Muscle of back (tissue), 11 donors: ENCODE measurements around the gene TTC28. TPM values are rescaled to one million over a fixed set of nuclear protein-coding genes. Genes with fewer than 3 reads are reported as not detected.

Experiments
- DNase-seq, 3 donors: peaks; one replicate each; pipeline versions ENCODE4 v3.0.0 to v3.0.0-alpha.2; 2013
- polyA plus RNA-seq, 10 donors: library from polyadenylated mRNA; unstranded; fragments of 120-200 nt; gene quantifications; one replicate each; pipeline ENCODE4 v1.2.1, GENCODE V29; 2013; ENCODE audit not compliant: insufficient read length in 10 of 10

Gene TTC28
- polyA plus RNA-seq, 10 donors: 21.0 to 29.9 (median 24.9) TPM

DNA sequence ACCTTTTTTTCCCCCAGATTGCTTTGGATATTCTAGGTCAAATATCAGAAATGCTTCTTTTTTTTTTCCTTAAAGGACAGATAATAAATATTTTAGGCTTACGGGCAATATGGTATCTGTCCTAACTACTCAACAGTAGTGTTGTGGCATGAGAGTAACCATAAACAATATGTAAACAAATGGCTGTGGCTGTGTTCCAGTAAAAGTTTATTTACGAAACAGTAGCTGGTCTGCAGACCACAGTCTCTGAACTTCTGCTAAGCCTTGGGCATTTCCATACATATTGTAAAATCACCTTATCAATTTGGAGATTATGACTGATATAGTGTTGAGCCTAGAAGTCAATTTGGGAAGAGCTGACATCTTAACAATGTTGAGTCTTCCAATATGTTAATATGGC is 621.6 kb downstream of the TTC28 start:
- DNase-seq: no peak

DNA sequence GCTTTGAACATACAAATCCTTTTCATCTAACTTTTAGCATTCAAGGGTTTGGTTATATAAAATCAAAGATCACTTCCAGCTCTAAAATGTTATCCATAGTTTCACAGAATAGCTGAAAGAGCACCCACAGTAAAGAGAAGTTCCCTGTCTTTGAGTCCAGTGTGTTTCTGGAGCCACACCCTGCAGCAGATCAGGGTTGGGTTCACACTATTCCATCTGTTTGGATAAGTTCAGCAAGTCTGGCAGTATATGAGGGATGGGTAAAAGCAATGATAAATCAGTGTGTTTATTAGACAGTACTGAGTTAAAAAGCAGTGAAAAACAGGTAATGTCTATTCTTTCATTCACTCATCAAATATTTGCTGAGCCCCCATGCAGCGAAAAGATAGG is 624.8 kb downstream of the TTC28 start:
- DNase-seq: no peak

DNA sequence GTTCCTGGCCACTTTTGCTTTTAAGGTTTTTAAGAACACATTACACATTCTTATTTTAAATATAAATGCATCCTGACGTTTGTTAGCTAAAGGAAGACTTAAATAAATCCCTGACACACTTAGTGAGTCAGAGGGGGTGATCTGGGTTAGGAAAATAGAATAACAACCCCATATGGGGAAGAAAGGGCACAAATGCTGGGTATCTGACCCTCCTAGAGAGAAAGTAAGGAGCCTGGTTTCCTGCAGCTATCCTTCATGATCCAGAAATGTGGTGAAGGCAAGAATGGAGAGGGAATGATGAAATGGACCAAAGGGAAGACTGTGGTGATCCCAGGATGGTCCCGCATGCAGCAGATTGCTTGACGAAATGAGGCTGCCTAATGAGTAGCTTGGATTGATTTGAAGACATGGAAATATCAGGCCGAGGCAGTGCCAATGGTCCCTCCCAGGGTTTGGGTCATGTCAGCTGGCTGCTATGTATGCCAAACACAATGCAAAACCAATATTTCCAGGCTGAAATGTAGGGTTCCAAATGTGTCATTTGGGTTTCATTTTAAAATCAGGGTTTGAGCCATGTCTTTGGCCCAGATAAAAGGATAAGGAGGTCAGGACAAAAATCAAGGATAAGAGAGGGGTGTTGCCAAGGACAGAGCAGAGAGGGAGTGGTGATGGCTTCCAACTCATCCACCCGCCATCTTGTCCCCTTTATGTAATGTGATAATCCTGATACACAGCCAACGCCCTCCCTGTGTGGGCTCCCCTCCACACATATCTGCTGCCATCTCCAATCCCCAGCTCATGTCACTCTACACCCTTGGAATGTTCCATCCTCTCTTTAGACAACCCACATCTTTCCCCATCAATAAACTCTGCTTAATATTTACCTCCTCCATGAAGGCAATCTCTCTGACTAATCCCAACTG is 625.5 kb downstream of the TTC28 start:
- no peak for DNase-seq

DNA sequence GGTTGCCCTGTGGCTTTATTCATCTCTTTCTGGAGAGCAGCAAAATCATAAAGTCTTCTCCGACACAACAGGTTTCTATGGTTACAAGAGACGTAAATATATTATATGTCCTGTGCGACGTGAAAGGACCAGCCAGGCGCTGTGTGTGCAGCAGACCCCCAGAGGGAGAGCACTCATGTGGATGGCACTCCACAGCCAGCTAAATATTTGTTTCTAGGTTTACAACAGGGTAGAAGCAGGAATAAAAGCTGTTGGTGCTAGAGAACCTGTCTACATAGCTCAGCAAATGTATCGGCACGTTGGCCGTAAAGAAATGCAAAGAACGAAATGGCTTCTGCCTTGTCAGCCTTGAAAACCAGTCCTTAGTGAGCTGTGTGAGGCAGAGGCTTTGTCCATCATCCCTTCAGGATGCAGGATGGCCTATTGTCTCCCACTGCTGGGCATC is 626.8 kb downstream of the TTC28 start:
- DNase-seq: peak in 1 of 3 donors; percentile 48

DNA sequence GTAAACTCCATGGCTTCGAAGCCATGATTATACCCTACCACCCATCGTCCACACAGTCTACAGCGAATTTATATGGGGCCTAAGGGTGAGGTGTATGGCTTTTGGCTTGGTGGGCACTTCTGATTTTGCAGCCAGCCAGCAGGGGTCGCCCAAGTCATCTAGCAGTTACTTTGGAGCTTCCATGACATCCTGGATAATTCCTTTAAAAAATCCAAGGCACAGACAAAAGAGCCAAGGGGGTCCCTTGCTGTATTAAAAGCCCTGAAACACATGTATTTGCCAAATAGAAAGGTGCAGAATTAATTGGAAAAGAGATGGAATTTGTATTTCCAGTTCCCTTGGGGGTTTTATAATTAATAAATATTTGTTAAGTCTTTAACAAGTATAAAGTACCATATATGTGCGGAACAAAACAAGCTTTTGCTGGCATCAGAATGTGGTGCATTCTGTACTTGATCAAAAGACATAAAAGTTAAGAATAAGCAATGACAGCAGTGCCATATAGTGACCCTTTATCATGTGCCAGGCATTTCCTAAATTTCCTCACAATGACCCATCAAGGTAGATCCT is 627.8 kb downstream of the TTC28 start:
- DNase-seq: peak; percentile 47 to 82 (median 74)

DNA sequence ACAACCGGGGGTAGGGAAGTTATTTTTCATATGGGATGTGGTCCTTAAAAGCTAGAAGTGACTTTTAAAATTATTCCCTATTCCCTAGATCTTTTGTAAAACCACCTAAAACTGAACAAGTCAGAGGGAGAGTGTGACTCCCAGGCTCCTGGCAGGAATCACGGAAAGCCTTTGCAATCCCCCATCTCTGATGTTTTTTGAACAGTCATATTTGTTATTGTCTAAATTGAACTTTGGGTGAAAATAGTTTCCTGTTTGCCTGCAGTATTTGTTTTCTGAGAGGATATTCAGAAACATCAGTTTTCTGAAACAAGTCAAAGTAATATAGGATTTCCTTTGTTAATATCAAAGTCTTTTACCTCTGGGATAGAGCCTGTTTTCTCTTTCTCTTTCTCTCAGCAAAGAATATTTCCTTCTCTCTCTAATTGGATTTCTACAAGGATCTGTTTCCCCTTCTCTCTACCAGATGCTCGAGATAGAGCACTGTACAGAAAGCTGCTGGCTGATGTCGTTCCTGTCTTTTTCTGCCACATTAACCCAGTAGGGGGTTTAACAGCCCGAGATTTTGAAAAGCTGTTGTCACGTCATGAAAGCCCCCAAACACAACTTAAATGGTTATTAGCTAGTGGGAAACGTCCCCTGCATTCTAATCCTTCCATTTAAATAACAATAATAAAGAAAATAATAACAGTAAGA is 628.4 kb downstream of the TTC28 start:
- DNase-seq: peak in 1 of 3 donors; percentile 42

- no peak for DNase-seq
Measured at GRCh38 chr22:28048529-28048928, 631.1 kb downstream of the TTC28 start.

DNA sequence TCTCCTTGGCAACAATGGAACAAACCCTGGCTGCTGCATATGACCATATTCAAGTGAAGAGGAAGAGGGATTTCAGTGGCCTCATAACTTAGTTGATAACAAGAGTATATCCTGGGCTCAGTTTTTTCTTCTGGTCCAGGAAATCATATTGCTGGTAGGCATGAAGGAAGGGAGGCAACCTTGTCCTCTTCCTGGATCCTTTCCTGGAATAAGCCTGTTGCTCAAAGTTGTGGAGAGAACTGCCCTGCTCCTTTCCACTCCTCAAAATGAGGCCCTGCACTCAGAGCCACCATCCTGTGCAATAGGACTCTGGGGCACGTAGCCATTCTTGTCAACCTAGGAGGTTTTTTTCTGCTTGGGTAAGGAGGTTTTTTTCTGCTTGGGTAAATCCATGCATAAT is 631.9 kb downstream of the TTC28 start:
- no peak for DNase-seq

DNA sequence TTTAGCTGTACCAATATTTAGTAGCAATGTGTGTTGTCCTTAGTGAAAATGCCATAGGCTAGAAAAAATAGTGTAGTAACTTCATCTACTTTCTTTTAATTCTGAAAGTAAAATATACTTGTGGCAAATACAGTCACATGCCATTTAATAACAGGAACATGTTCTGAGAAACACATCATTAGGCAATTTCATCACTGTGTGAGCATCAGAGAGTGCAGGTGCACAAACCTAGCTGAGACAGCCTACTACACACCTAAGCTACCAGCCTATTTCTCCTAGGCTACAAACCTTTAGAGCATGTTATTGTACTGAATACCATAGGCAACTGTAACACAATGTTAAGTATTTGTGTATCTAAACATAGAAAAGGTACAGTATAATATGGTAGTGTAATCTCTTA is 633.5 kb downstream of the TTC28 start:
- no peak for DNase-seq

DNA sequence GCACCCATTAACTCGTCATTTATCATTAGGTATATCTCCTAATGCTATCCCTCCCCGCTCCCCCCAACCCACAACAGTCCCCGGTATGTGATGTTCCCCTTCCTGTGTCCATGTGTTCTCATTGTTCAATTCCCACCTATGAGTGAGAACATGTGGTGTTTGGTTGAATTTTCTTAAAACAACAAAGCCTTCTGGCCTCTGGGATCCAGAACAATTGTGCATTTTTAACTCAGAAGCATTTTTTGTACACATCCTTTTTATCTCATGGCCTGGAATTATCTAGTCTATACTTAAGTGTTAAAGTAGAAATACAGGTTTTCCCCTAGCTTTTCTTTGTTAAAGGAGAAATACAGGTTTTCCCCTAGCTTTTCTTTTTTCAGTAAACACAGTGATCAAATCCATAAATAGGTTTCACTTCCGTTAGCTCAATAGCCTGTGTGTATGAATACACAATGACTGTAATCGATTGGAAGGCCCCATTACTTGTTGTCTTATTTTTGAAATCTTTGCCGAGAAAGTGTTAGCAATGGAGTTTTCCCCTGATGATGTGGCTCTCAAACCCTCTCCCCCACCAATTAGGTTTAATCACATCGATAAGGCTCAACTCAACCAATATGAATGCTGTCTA is 635.0 kb downstream of the TTC28 start:
- no peak for DNase-seq

DNA sequence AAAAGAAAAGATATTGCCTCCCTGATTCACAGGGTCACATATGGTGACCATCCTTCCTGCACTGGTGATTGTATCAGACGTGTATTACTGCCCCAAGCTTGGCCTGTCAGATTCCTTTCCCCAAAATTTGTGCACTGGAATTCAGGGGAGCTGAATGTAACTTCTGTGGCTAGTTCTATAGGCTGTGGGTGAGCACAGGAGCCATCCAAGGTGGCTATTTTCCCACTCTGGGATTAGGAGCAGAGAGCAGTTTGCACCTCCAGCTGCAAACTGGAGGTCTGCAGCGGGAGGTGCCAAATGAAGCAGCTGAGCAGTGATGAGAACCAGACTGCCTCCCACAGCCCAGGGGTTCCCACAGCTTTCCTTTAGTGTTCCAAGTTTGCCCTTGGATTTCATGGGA is 636.4 kb downstream of the TTC28 start:
- DNase-seq: peak in 1 of 3 donors; percentile 45

GRCh38 chr22:28034760-28035401 is 644.8 kb downstream of the TTC28 start:
- peak; percentile 77 to 90 (median 88) for DNase-seq

DNA sequence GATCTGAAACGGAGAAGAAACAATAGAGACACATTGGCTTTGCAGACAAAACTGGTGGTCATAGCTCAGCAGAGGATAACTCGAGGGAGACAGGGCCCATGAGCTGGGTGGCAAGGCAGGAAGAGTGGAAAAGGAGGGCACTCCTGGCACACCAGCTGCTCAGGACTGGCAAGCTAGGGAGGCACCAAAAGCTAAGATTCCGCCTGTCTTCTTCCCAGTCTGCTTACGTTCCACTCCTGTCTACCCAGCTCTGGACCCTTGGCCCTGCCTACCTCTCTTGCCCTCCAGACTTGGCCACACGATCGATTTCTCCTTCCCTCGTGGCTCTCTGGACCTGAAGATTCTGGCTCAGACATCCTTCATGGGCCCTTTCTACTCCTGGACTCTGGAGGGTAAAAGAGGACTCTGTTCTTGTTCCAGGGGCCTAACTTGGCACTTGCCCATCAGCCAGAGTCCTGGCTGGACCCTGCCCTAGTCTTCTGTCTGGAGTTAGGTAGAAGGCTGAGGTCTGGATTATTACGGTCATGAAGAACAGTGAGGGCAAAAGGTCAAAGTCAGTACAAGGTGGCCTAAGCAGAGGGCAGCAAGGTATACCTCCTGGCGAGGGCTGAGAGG is 645.4 kb downstream of the TTC28 start:
- DNase-seq: no peak

DNA sequence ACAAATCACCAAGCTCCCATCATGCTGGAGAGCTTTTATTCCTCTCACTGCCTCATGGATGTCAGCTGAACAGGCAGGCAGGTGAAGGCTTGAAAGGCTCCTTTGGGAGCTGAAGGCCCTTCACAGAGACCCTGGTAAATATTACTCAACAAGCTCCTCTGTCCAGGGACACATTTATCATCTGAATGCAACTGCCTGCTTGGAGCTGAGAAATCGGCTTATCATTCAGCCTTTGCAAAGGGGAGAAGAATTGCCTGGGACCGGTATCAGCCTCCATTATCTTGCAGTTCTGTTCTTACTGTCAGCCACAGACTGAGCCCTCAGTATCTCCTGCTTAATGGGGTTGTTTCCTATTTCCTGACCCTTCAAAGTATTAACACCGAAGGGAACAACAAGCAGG is 646.8 kb downstream of the TTC28 start:
- DNase-seq: no peak

GRCh38 chr22:28031383-28031922 is 648.2 kb downstream of the TTC28 start:
- DNase-seq: no peak

DNA sequence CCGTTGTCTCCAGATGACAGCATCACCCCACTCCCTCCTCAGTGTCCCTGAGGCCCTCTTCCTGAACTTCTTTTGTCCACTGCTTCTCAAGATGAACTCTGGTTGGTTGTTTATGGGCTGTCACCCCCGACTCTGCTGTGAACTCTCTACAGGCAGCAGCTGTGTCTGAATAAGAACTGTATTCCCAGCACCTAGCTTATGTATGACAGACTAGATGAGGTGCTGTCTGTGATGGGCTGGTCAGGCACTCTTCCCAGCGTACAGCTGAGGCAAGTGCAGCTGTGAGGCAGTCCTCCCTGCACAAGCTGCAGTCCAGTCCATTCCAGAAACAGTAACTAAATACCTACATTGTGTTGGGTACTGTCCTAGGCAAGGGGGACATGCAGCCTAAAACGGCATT is 649.2 kb downstream of the TTC28 start:
- DNase-seq: peak; percentile 61 to 92 (median 76)

GRCh38 chr22:28029956-28030355 is 649.7 kb downstream of the TTC28 start:
- DNase-seq: no peak

- peak; percentile 38 to 51 (median 42) for DNase-seq
Measured at GRCh38 chr22:28029201-28029948, 650.3 kb downstream of the TTC28 start.

DNA sequence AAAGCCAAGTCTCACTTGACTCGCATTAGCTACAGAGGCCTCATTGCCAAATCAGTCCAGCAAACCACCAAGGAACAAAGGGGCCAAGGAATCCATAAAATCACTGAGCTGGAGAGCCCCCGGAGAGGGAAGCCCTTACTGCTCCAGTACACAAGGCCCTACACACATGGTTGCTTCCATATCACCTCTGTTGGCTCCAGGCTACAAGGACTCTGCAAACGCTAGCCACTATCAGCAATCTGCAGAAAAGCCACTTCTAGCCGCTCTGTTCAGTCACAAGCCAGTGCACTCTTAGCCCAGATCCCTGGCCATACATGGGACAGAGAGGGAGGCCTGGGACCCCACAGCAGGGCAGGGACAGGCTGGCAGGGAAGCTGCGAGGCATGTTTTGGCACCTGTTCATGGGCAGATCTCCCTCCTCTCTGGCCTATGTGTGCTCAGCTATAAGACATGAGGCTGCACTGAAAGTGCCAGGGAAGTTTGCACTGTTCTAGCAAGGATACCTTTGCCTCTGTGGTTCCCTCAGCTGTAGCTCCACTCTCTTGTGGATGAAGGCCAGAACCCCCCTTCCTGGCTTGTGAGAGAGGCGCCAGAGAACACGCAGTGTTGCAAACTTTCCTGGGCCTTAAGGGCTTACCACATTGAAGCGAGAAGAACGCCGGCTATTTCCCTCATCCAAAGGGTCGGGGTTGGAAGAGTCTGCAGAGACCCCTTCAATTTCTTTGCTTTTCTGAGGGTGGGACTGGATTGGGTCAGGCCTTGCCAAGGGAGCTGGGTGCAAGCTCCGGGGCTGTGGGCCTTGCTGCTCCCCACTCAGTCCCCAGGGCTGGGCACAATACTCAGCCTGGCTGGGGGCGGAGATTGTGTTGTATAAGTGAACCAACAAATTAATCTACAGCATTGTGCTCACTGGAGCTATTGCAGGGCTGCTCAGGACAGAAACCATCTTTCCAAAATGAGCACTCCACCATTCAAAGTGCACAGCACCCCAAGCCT is 651.9 kb downstream of the TTC28 start:
- peak; percentile 42 to 75 (median 61) for DNase-seq
